Measurements from ENCODE around the gene TBC1D22A.

GRCh38 chr22:46801331-46801811 is 38.9 kb downstream of the TBC1D22A start:
- TF ChIP-seq ZFP30 (CRISPR knock-in tag; IDR thresholded peaks at IDR 0.05) (no peak), PPARA (CRISPR knock-in tag; IDR thresholded peaks at IDR 0.05; ENCODE audit: borderline replicate concordance) (no peak)
